Osteocyte (in vitro differentiated cells): ENCODE results near the gene DAAM1. TPM values are rescaled to one million over a fixed set of nuclear protein-coding genes. Genes with fewer than 3 reads are reported as not detected.

ENCODE experiments used
- DNase-seq: peaks from one replicate; pipeline ENCODE4 v3.0.0; 2021; ENCODE audit warnings: mixed read lengths; ENCODE audit not compliant: unreplicated experiment; ENCODE audit errors: extremely low spot score
- H3K27ac Mint-ChIP-seq: one replicate; pipeline ENCODE4 v1.8.0; 2021; ENCODE audit warnings: mild to moderate bottlenecking, mixed read lengths; ENCODE audit not compliant: unreplicated experiment
- H3K27me3 Mint-ChIP-seq: one replicate; pipeline ENCODE4 v1.8.0; 2021; ENCODE audit warnings: mixed read lengths; ENCODE audit not compliant: unreplicated experiment
- H3K36me3 Mint-ChIP-seq: one replicate; pipeline ENCODE4 v1.8.0; 2021; ENCODE audit warnings: mixed read lengths; ENCODE audit not compliant: unreplicated experiment
- H3K4me1 Mint-ChIP-seq: one replicate; pipeline ENCODE4 v1.8.0; 2021; ENCODE audit warnings: mixed read lengths; ENCODE audit not compliant: unreplicated experiment
- H3K4me3 Mint-ChIP-seq: one replicate; pipeline ENCODE4 v1.8.0; 2021; ENCODE audit warnings: mild to moderate bottlenecking, moderate library complexity, mixed read lengths; ENCODE audit not compliant: unreplicated experiment
- H3K9me3 Mint-ChIP-seq: one replicate; pipeline ENCODE4 v1.8.0; 2021; ENCODE audit warnings: mixed read lengths; ENCODE audit not compliant: unreplicated experiment
- CTCF ChIP-seq: fragments of 200-600 bp; sonication (generic); IDR thresholded peaks from 2 replicates; pipeline ENCODE4 v1.5.0; 2021; ENCODE audit warnings: antibody characterized with exemption, mild to moderate bottlenecking, moderate library complexity
- total RNA-seq: library from RNA; stranded (reverse); gene quantifications from 2 replicates; pipeline ENCODE4 v1.2.1, GENCODE V29; 2021

The DAAM1 gene
- total RNA-seq, 1 donor from 2014 or later, result 22.8 TPM

DNA sequence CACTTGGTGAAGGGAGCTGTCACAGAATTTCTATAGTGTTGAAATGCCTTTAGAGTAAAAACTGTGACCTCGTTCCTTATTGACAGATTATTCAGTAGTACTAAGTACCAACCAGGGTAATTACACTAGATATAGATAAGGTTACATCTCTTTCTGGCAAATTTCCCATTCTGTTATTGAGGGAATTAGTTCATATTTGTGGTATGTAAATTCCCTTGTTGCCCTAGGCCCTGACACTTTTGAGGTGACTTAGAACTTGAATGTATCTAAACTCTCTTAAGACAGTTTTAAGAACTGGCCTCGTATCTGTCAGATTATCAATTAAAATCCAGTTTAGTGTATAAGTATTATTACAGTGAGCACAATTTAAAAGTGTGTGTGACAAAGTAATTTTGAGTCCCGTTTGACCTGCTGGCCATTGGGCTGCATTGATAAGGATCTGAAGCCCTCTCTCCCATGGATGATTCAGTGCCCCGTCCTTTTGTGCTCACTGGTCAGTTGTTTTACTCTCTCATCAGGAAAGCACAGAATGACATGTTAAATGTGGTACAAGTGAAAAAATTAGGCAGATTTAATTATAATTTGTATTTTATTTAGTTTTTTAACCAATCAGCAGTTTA lies 153.5 kb downstream of the DAAM1 start:
- Mint-ChIP-seq H3K36me3 (peaks cover 22% of the 10 kb centered on the region), H3K4me1 (peaks cover 9% of the 10 kb centered on the region), H3K27me3 (no peaks in the 10 kb centered on the region), H3K9me3 (no peaks in the 10 kb centered on the region), H3K4me3 (no peak overlapping the region), H3K27ac (no peak overlapping the region)
- no peak for TF ChIP-seq CTCF
- DNase-seq, result no peak

DNA sequence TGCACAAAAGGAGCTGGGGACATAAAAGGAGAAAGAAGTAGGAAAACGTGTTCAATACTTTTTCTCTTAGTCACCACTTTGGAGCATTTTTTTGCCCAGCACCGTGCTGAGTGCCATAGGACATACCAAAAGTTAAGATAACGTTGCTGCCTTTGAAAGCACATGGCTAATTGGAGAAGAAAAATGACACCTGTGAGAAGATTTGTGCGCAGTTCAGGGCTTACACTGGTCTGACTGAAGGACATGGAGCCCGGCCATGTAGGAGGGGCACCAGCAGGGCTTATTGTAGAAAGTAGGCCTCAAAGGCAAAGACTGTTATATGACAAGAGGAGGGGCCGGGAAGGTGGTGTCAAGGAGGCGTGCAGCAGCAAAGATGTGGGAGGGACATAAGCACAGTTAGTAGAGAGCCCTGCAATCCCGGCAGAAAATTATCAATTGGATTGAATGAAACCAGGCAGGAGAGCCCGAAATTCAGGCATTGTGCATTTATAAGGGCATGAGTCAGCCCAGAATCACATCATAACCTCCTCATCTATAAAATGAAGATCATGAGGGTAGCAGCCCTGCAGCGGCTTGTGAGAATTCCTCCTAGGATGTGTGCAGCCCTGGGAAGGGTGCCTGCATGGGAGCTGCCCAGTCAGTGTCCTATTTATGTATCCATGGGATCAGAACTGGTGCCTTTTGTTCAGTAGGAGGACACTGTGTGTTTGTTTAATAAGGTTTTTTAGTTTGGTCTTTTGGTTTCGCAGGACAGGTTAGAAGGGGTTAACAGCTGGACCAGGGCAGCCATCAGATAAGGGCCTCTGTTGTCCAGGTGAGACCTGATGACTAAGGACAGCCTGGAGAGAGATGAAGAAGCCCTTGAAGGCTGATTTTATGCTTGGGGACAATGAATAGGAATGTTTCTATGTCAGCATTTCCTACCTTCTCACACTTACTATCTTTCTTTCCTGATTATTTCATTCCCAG lies 154.3 kb downstream of the DAAM1 start:
- H3K27ac Mint-ChIP-seq, result no peak overlapping the region
- no peak for TF ChIP-seq CTCF
- H3K4me3 Mint-ChIP-seq, result no peak overlapping the region
- no peaks in the 10 kb centered on the region for H3K9me3 Mint-ChIP-seq
- peaks cover 20% of the 10 kb centered on the region for H3K36me3 Mint-ChIP-seq
- H3K4me1 Mint-ChIP-seq, result peaks cover 9% of the 10 kb centered on the region
- no peaks in the 10 kb centered on the region for H3K27me3 Mint-ChIP-seq
- no peak for DNase-seq

DNA sequence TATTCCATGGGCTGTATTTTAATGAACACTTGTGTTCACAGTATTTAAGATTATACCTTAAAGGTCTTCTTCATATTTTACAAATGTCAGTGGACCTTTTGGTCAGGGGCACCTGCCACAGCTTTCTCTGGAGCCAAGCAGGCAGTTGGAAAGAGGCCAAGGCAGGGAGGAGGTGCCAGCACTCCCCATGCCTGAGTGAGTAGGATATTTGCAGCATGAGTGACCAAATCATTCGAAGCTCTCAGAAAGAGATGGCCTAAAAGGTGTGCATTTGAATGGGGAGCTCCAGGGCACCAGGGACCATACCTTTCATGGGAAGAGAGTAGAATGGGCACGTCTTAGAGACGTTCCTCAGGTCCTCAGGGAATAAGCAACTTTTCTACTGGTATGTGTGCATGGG lies 155.1 kb downstream of the DAAM1 start:
- Mint-ChIP-seq H3K27ac (no peak overlapping the region), H3K4me3 (no peak overlapping the region), H3K27me3 (no peaks in the 10 kb centered on the region), H3K4me1 (peaks cover 9% of the 10 kb centered on the region), H3K9me3 (no peaks in the 10 kb centered on the region), H3K36me3 (peaks cover 19% of the 10 kb centered on the region)
- no peak for DNase-seq
- no peak for TF ChIP-seq CTCF

- H3K4me1 Mint-ChIP-seq, result peaks cover 9% of the 10 kb centered on the region
- TF ChIP-seq CTCF, result no peak
Observed at GRCh38 chr14:59344016-59344415, 155.5 kb downstream of the DAAM1 start.

More at GRCh38 chr14:59344016-59344415, 155.5 kb downstream of the DAAM1 start:
- H3K27ac Mint-ChIP-seq, result no peak overlapping the region
- H3K27me3 Mint-ChIP-seq, result no peaks in the 10 kb centered on the region
- no peaks in the 10 kb centered on the region for H3K9me3 Mint-ChIP-seq
- H3K36me3 Mint-ChIP-seq, result peaks cover 19% of the 10 kb centered on the region
- H3K4me3 Mint-ChIP-seq, result no peak overlapping the region
- no peak for DNase-seq
